Activated CD8-positive, alpha-beta T cell treated with anti-CD3 and anti-CD28 coated beads for 36 hours (primary cell): Measurements from ENCODE around the gene TANK. TPM values are rescaled to one million over a fixed set of nuclear protein-coding genes. Genes with fewer than 3 reads are reported as not detected.

Experiments
- ATAC-seq: fragments of 200-7000 bp; cut with Tn5 transposase; one replicate; pipeline ENCODE4 v1.10.0; 2021; ENCODE audit warnings: mild to moderate bottlenecking, moderate library complexity
- CTCF ChIA-PET: fragments of 350-600 bp; sonication (Branson Sonifier 250); formaldehyde crosslinking; loops from one replicate; lab custom pipeline; 2021; ENCODE audit warnings: antibody characterized with exemption; lab: Charles Lee
- POLR2A ChIA-PET: fragments of 350-600 bp; sonication (Branson Sonifier 250); formaldehyde crosslinking; loops from one replicate; lab custom pipeline; 2021; ENCODE audit warnings: antibody characterized with exemption; lab: Charles Lee
- DNase-seq: peaks from one replicate; pipeline ENCODE4 v3.0.0-alpha.2; 2020
- H3K27ac Mint-ChIP-seq: one replicate; pipeline ENCODE4 v1.8.0; 2021; ENCODE audit warnings: mild to moderate bottlenecking, mixed read lengths
- H3K27me3 Mint-ChIP-seq: one replicate; pipeline ENCODE4 v1.8.0; 2021; ENCODE audit warnings: mixed read lengths
- H3K36me3 Mint-ChIP-seq: one replicate; pipeline ENCODE4 v1.8.0; 2021; ENCODE audit warnings: low read depth, mixed read lengths
- H3K4me1 Mint-ChIP-seq: one replicate; pipeline ENCODE4 v1.8.0; 2021; ENCODE audit warnings: low read depth, mixed read lengths
- H3K4me3 Mint-ChIP-seq: one replicate; pipeline ENCODE4 v1.8.0; 2021; ENCODE audit warnings: mild to moderate bottlenecking, moderate library complexity, mixed read lengths
- H3K9me3 Mint-ChIP-seq: one replicate; pipeline ENCODE4 v1.8.0; 2021; ENCODE audit warnings: mixed read lengths
- intact Hi-C: fragments of 100-400 bp; cut with micrococcal nuclease; formaldehyde crosslinking; loops from one replicate; pipeline ENCODE4 v1.10.0; 2022
- total RNA-seq, 2 experiments: library from RNA; stranded (reverse); gene quantifications; one replicate each; pipeline ENCODE4 v1.2.3, GENCODE V29; 2021
- TF ChIP-seq, protein P1 (sequence below): fragments of 200-600 bp; IDR thresholded peaks from one replicate; pipeline ENCODE4 v1.8.0; 2022; ENCODE audit warnings: antibody characterized with exemption, mild to moderate bottlenecking

The TANK gene
- total RNA-seq, 2 experiments from 2014 or later, result 49.2 to 51.6 TPM

DNA sequence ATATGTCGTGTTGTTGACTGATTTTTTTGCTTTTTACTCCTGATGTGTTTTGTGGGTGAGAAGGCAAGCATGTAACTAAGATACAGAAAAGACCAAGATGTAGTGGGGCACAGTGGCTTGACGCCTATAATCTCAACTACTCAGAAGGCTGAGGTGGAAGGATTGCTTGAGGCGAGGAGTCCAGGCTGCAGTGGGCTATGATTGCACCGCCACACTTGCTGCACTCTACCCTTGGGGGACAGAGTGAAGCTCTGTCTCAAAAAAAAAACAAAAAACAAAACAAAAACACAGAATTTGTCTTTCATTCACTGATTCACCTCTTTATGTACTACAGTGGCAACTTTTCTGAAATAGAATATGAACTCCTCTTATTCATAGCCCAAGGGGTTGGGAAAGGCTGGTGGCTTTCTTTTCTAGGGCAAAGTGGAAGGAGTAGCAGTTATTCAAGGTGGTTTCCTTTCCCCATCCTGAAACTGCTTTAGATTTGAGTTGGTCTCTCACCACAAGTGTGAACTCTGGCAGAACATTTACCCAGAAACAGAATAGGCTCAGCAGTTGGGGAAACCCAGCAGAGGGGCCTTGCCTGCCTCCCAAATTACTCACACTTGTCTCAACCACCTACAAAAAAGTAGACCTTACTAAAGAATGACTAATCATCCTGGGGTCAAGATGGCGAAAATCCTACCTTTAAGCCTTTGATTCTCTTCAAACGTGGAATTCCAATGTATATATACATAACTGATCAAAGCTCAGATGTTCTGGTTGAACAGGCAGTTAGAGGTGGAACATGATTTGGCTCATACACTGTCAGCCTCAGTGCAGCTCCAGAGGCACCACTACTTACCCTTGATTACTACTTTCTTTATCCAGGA, 6.5 kb downstream of the TANK start:
- CTCF ChIA-PET, result interaction anchor here (0.9 to 2.1 kb wide), 3 partner anchors 10 to 56 kb away, joined by 3 to 6 read pairs (median 3); no protein-coding TSS in a partner anchor
- intact Hi-C loops, result loop anchor here (2.0 to 10.0 kb wide), 3 partner anchors 28 to 788 kb away; no protein-coding TSS in a partner anchor
- H3K27me3 Mint-ChIP-seq, result no peaks in the 10 kb centered on the region
- peak overlapping the region; percentile 92 for H3K27ac Mint-ChIP-seq
- DNase-seq (peak; percentile 87), ATAC-seq (peak; percentile 89)
- TF ChIP-seq, protein P1, sequence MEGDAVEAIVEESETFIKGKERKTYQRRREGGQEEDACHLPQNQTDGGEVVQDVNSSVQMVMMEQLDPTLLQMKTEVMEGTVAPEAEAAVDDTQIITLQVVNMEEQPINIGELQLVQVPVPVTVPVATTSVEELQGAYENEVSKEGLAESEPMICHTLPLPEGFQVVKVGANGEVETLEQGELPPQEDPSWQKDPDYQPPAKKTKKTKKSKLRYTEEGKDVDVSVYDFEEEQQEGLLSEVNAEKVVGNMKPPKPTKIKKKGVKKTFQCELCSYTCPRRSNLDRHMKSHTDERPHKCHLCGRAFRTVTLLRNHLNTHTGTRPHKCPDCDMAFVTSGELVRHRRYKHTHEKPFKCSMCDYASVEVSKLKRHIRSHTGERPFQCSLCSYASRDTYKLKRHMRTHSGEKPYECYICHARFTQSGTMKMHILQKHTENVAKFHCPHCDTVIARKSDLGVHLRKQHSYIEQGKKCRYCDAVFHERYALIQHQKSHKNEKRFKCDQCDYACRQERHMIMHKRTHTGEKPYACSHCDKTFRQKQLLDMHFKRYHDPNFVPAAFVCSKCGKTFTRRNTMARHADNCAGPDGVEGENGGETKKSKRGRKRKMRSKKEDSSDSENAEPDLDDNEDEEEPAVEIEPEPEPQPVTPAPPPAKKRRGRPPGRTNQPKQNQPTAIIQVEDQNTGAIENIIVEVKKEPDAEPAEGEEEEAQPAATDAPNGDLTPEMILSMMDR, result no peak
- H3K36me3 Mint-ChIP-seq, result peaks cover 75% of the 10 kb centered on the region
- peaks cover 6% of the 10 kb centered on the region for H3K9me3 Mint-ChIP-seq
- peaks cover 90% of the 10 kb centered on the region for H3K4me1 Mint-ChIP-seq
- H3K4me3 Mint-ChIP-seq, result peak overlapping the region; percentile 47
- POLR2A ChIA-PET, result interaction anchor here (1.0 to 1.2 kb wide), 4 partner anchors 25 to 64 kb away, joined by 3 read pairs; no protein-coding TSS in a partner anchor

DNA sequence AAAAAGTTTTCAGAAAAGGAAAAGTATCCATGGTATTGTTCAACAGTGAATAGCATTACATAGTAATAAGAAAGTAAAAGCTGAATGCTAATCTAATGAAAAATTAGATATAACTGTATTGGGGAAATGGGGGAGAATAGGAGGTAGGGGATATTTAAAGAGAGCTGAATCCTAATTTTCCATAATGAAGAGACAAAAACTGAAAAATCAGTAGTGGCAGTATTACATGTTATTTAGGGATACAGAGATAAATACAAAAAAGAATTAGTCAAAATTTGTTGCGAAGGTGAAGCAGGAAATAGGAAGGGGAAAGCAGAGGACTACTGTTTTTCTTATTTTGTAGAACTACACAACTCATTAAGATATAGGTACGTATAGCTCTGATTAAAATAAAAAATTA, 9.1 kb downstream of the TANK start:
- Mint-ChIP-seq H3K27me3 (no peaks in the 10 kb centered on the region), H3K27ac (peak overlapping the region; percentile 44), H3K9me3 (peaks cover 10% of the 10 kb centered on the region), H3K4me1 (peaks cover 87% of the 10 kb centered on the region), H3K4me3 (no peak overlapping the region), H3K36me3 (peaks cover 73% of the 10 kb centered on the region)
- ChIA-PET CTCF (interaction anchor here (0.9 to 2.0 kb wide), 3 partner anchors 31 to 106 kb away, joined by 4 to 11 read pairs (median 5); no protein-coding TSS in a partner anchor), POLR2A (no interaction called here)
- DNase-seq, result no peak
- TF ChIP-seq, protein P1, result no peak
- intact Hi-C loops, result loop anchor here (5.0 to 10.0 kb wide), 2 partner anchors 92 to 785 kb away; no protein-coding TSS in a partner anchor
- no peak for ATAC-seq

DNA sequence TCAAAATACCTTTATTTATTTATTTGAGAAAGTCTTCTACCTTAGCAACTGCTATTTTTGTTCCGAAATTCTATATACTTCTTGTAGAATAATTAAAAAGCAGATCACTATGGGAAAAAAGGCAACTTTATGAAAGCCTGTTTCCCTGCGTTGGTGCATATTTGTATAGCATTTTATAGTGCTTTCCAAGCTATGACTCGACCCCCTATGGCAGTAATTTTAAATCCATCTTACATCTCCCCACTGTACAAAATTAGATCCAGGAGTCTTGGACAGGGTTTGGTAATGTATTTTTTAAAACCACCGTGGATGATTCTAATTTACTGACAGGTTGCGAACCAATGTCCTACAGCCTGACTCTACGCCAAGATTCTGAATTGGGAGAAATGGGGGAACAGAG, 10.1 kb downstream of the TANK start:
- Mint-ChIP-seq H3K9me3 (peaks cover 10% of the 10 kb centered on the region), H3K4me1 (peaks cover 86% of the 10 kb centered on the region), H3K27me3 (no peaks in the 10 kb centered on the region), H3K4me3 (no peak overlapping the region), H3K36me3 (peaks cover 75% of the 10 kb centered on the region), H3K27ac (peak overlapping the region; percentile 1)
- POLR2A ChIA-PET, result no interaction called here
- TF ChIP-seq, protein P1, result no peak
- no peak for DNase-seq
- no peak for ATAC-seq
- CTCF ChIA-PET, result no interaction called here
- intact Hi-C loops, result no loop called here

DNA sequence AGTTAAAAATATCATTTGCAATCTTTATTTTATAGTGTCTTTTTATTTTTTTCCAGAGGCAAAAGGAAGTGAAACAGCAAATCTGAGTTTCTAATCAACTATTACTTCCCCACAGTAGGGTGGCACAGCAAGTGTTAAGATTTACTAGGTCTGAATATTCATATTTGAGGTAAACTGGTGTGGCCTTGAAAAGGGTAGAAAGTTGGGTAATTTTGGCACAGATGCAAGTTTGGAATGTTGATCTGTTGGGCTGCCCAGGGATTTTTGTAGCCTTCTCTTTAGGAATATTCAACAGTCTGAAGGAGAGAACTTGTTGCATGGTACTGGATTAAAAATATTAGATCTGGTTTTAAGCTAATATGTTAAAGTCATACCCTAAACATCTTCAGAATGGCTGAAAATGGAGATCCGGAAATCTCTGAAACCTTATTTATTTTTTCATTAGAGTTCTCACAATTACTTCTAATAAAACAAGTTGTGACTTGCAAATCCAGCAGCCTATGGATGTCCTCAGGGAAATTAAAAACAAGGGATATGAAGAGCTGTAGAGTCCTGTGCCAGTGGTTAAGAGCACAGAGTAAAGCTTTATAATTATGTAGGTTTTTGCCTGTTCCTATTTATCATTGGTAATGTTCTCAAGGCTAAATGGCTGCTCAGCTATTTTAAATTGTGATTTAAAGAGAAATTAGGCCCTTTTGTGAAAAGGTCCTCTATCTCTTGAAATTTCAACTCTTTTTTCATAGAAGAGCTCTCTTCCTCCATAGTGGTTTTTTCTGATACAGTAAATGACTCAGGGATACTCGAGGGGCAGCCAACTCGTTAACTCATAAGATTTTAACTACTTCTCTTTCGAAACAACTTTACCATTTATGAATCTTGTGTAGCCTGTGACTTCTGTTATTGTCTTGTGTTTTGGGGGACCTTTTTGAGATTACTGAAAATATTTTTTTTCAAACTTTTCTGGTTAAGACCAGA, 11.0 kb downstream of the TANK start:
- Mint-ChIP-seq H3K27me3 (no peaks in the 10 kb centered on the region), H3K9me3 (peaks cover 12% of the 10 kb centered on the region), H3K4me1 (peaks cover 84% of the 10 kb centered on the region), H3K36me3 (peaks cover 73% of the 10 kb centered on the region), H3K27ac (peak overlapping the region; percentile 64), H3K4me3 (no peak overlapping the region)
- TF ChIP-seq, protein P1, result no peak
- intact Hi-C loops, result no loop called here
- CTCF ChIA-PET, result interaction anchor here (0.9 to 1.0 kb wide), 3 partner anchors 53 to 108 kb away, joined by 3 to 5 read pairs (median 4); no protein-coding TSS in a partner anchor
- POLR2A ChIA-PET, result no interaction called here
- DNase-seq (no peak), ATAC-seq (no peak)
